Measurements from ENCODE around the gene THAP12. TPM values are rescaled to one million over a fixed set of nuclear protein-coding genes. Genes with fewer than 3 reads are reported as not detected.
A peak's percentile ranks its signal among the peaks of the same experiment; 100 is the strongest.

THAP12 gene
- polyA plus RNA-seq, 2 donors = 5.5 to 6.6 TPM

- no peak overlapping the region for H3K27ac ChIP-seq (ENCODE audit: low read depth in 2 of 2, low read length in 1 of 2)
- H3K4me1 ChIP-seq (ENCODE audit: control insufficient read depth in 2 of 2, insufficient read depth in 2 of 2, low read length in 1 of 2) = peaks cover 0 to 2% of the 10 kb centered on the region in 2 donors
- H3K9me3 ChIP-seq (ENCODE audit: control insufficient read depth in 2 of 2, insufficient read depth in 1 of 2, low read depth in 1 of 2, low read length in 1 of 2) = no peaks in the 10 kb centered on the region
- WGBS, 2 donors = 83 to 90% methylated on average over 6 of the region's 6 CpGs
- H3K36me3 ChIP-seq (ENCODE audit: control insufficient read depth in 2 of 2, insufficient read depth in 2 of 2, low read length in 1 of 2) = no peaks in the 10 kb centered on the region
- H3K27me3 ChIP-seq (ENCODE audit: control insufficient read depth in 1 of 2, insufficient read depth in 2 of 2, low read length in 2 of 2) = no peaks in the 10 kb centered on the region
- no peak overlapping the region for H3K4me3 ChIP-seq (ENCODE audit: low read depth in 1 of 2, low read length in 2 of 2)
Measured at GRCh38 chr11:76382209-76382608, 1.3 kb upstream of the THAP12 start.

DNA sequence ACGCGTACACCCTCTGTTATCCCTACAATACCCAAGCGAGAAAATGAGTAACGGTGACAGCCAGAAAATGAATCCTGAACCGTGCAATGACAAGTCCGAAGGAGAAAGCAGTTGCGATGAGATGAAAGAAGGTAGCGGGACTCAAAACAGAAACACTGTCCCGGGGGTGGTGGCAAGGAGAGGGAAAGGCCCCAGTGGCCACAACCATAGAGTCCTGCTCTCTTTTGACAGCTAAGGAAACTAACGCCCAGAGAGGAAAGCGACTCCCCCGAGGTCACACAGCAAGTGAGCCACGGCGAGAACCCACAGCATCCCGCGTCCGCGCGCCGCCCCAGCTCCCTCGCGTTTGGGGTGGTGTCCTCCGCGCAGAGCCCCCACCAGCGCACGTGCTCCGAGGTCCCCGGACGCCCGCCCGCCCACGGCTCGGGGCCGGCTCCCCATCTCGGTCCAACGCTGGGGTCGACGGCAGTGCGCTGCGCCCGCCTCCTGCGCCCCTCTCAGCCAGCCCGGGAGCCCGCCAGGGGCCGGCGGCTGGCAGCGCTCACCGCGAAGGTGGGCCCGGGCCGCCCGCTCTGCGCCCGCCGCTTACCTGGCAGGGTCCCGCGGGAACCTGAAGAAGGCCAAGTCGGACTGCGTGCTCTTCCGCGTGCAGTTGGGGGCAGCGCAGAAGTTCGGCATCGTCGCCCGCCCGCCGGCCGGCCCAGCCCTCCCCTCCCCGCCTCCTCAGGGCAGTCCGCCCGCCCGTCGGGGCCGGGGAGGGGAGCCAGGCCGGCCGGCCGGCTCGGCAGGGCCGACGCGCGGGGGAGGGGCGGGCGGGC lies 564 bp downstream of the THAP12 start:
- H3K27ac ChIP-seq (ENCODE audit: low read depth in 2 of 2, low read length in 1 of 2) = peak overlapping the region; percentile 75 to 88
- no peaks in the 10 kb centered on the region for H3K9me3 ChIP-seq (ENCODE audit: control insufficient read depth in 2 of 2, insufficient read depth in 1 of 2, low read depth in 1 of 2, low read length in 1 of 2)
- H3K4me1 ChIP-seq (ENCODE audit: control insufficient read depth in 2 of 2, insufficient read depth in 2 of 2, low read length in 1 of 2) = peaks cover 0 to 2% of the 10 kb centered on the region in 2 donors
- H3K4me3 ChIP-seq (ENCODE audit: low read depth in 1 of 2, low read length in 2 of 2) = peak overlapping the region; percentile 82 to 87
- WGBS, 2 donors = 0% methylated on average over 56 to 85 of the region's 85 CpGs
- no peaks in the 10 kb centered on the region for H3K36me3 ChIP-seq (ENCODE audit: control insufficient read depth in 2 of 2, insufficient read depth in 2 of 2, low read length in 1 of 2)
- H3K27me3 ChIP-seq (ENCODE audit: control insufficient read depth in 1 of 2, insufficient read depth in 2 of 2, low read length in 2 of 2) = no peaks in the 10 kb centered on the region

DNA sequence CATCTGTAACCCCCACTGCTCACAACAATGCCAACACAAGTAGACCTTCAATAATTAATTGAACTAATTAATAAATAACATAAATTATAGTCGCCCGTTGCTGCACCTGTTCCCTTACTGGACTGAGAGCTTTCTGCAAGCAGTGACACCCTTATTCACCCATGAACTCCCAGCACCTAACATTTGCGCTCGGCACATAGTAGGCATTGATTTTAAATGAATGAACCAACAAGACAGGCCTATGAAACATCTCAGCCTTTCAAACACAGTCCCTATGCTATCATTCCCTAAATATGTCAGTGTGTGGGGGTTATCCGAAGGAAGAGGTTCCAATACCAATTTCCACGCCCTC lies 1.1 kb downstream of the THAP12 start:
- Histone ChIP-seq H3K36me3 (ENCODE audit: control insufficient read depth in 2 of 2, insufficient read depth in 2 of 2, low read length in 1 of 2) (no peaks in the 10 kb centered on the region), H3K9me3 (ENCODE audit: control insufficient read depth in 2 of 2, insufficient read depth in 1 of 2, low read depth in 1 of 2, low read length in 1 of 2) (no peaks in the 10 kb centered on the region), H3K27me3 (ENCODE audit: control insufficient read depth in 1 of 2, insufficient read depth in 2 of 2, low read length in 2 of 2) (no peaks in the 10 kb centered on the region), H3K4me3 (ENCODE audit: low read depth in 1 of 2, low read length in 2 of 2) (peak overlapping the region; percentile 82 to 87), H3K27ac (ENCODE audit: low read depth in 2 of 2, low read length in 1 of 2) (no peak overlapping the region), H3K4me1 (ENCODE audit: control insufficient read depth in 2 of 2, insufficient read depth in 2 of 2, low read length in 1 of 2) (peaks cover 0 to 2% of the 10 kb centered on the region in 2 donors)
- 20 to 25% methylated on average over 6 of the region's 6 CpGs for WGBS, 2 donors

GRCh38 chr11:76376746-76377558 lies 4.0 kb downstream of the THAP12 start:
- Histone ChIP-seq H3K9me3 (ENCODE audit: control insufficient read depth in 2 of 2, insufficient read depth in 1 of 2, low read depth in 1 of 2, low read length in 1 of 2) (no peaks in the 10 kb centered on the region), H3K4me1 (ENCODE audit: control insufficient read depth in 2 of 2, insufficient read depth in 2 of 2, low read length in 1 of 2) (peaks cover 2% of the 10 kb centered on the region in 2 donors)

DNA sequence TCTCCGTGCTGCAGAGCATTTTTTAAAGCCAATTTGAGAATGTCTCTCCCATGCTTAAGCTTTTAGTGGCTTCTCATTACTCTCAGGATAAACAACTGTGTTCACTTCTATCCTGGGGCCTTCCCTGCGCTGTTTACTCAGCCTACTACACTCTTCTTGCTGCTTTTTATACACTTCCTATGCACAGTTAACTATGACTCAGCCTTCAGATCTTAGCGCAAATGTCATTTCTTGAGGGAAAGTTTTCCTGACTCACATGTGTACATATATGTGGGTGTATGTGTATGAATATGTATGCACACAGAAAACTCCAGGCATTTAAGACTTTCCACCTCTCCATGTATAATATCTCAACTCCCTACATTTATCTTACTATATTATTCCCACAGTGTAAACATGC lies 9.8 kb downstream of the THAP12 start:
- H3K4me1 ChIP-seq (ENCODE audit: control insufficient read depth in 2 of 2, insufficient read depth in 2 of 2, low read length in 1 of 2) = peaks cover 0 to 2% of the 10 kb centered on the region in 2 donors
- no peaks in the 10 kb centered on the region for H3K9me3 ChIP-seq (ENCODE audit: control insufficient read depth in 2 of 2, insufficient read depth in 1 of 2, low read depth in 1 of 2, low read length in 1 of 2)
- 22 to 24% methylated on average over 3 of the region's 3 CpGs for WGBS, 2 donors
- no peaks in the 10 kb centered on the region for H3K36me3 ChIP-seq (ENCODE audit: control insufficient read depth in 2 of 2, insufficient read depth in 2 of 2, low read length in 1 of 2)
- H3K4me3 ChIP-seq (ENCODE audit: low read depth in 1 of 2, low read length in 2 of 2) = no peak overlapping the region
- no peak overlapping the region for H3K27ac ChIP-seq (ENCODE audit: low read depth in 2 of 2, low read length in 1 of 2)
- no peaks in the 10 kb centered on the region for H3K27me3 ChIP-seq (ENCODE audit: control insufficient read depth in 1 of 2, insufficient read depth in 2 of 2, low read length in 2 of 2)

More at GRCh38 chr11:76376746-76377558, 4.0 kb downstream of the THAP12 start:
- no peaks in the 10 kb centered on the region for H3K27me3 ChIP-seq (ENCODE audit: control insufficient read depth in 1 of 2, insufficient read depth in 2 of 2, low read length in 2 of 2)
- no peak overlapping the region for H3K27ac ChIP-seq (ENCODE audit: low read depth in 2 of 2, low read length in 1 of 2)
- 75 to 79% methylated on average over 7 of the region's 7 CpGs for WGBS, 2 donors
- H3K4me3 ChIP-seq (ENCODE audit: low read depth in 1 of 2, low read length in 2 of 2) = no peak overlapping the region
- no peaks in the 10 kb centered on the region for H3K36me3 ChIP-seq (ENCODE audit: control insufficient read depth in 2 of 2, insufficient read depth in 2 of 2, low read length in 1 of 2)

- Histone ChIP-seq H3K4me1 (ENCODE audit: control insufficient read depth in 2 of 2, insufficient read depth in 2 of 2, low read length in 1 of 2) (peaks cover 0 to 2% of the 10 kb centered on the region in 2 donors), H3K9me3 (ENCODE audit: control insufficient read depth in 2 of 2, insufficient read depth in 1 of 2, low read depth in 1 of 2, low read length in 1 of 2) (no peaks in the 10 kb centered on the region), H3K4me3 (ENCODE audit: low read depth in 1 of 2, low read length in 2 of 2) (no peak overlapping the region), H3K36me3 (ENCODE audit: control insufficient read depth in 2 of 2, insufficient read depth in 2 of 2, low read length in 1 of 2) (no peaks in the 10 kb centered on the region), H3K27me3 (ENCODE audit: control insufficient read depth in 1 of 2, insufficient read depth in 2 of 2, low read length in 2 of 2) (no peaks in the 10 kb centered on the region), H3K27ac (ENCODE audit: low read depth in 2 of 2, low read length in 1 of 2) (no peak overlapping the region)
- 79 to 94% methylated on average over 6 of the region's 6 CpGs for WGBS, 2 donors
Measured at GRCh38 chr11:76369406-76369805, 11.5 kb downstream of the THAP12 start.

- Histone ChIP-seq H3K36me3 (ENCODE audit: control insufficient read depth in 2 of 2, insufficient read depth in 2 of 2, low read length in 1 of 2) (no peaks in the 10 kb centered on the region), H3K27ac (ENCODE audit: low read depth in 2 of 2, low read length in 1 of 2) (no peak overlapping the region), H3K4me3 (ENCODE audit: low read depth in 1 of 2, low read length in 2 of 2) (no peak overlapping the region), H3K9me3 (ENCODE audit: control insufficient read depth in 2 of 2, insufficient read depth in 1 of 2, low read depth in 1 of 2, low read length in 1 of 2) (no peaks in the 10 kb centered on the region), H3K27me3 (ENCODE audit: control insufficient read depth in 1 of 2, insufficient read depth in 2 of 2, low read length in 2 of 2) (no peaks in the 10 kb centered on the region), H3K4me1 (ENCODE audit: control insufficient read depth in 2 of 2, insufficient read depth in 2 of 2, low read length in 1 of 2) (peaks cover 0 to 2% of the 10 kb centered on the region in 2 donors)
- WGBS, 2 donors = 54 to 70% methylated on average over 1 of the region's 1 CpG
Measured at GRCh38 chr11:76368490-76368889, 12.4 kb downstream of the THAP12 start.

DNA sequence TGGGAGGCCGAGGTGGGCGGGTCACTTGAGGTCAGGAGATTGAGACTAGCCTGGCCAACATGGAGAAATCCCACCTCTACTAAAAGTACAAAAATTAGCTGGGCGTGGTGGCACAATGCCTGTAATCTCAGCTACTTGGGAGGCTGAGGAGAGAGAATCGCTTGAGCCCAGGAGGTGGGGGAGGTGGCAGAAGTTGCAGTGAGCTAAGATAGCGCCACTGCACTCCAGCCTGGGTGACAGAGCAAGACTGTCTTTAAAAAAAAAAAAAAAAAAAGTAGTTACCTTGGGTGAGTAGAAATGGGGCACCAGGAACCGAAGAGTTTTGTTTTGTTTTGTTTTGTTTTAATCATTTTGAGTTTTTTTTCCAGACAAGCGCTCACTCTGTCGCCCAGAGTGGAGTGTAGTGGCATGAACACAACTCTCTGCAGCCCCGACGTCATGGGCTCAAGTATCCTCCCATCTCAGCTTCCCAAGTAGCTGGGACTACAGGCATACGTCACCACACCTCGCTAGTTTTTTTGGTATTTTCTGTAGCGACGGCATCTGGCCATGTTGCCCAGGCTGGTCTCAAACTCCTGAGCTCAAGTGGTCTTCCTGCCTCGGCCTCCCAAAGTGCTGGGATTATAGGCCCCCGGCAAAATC lies 15.8 kb downstream of the THAP12 start:
- H3K27me3 ChIP-seq (ENCODE audit: control insufficient read depth in 1 of 2, insufficient read depth in 2 of 2, low read length in 2 of 2) = no peaks in the 10 kb centered on the region
- H3K4me1 ChIP-seq (ENCODE audit: control insufficient read depth in 2 of 2, insufficient read depth in 2 of 2, low read length in 1 of 2) = no peaks in the 10 kb centered on the region
- no peak overlapping the region for H3K4me3 ChIP-seq (ENCODE audit: low read depth in 1 of 2, low read length in 2 of 2)
- no peak overlapping the region for H3K27ac ChIP-seq (ENCODE audit: low read depth in 2 of 2, low read length in 1 of 2)
- H3K9me3 ChIP-seq (ENCODE audit: control insufficient read depth in 2 of 2, insufficient read depth in 1 of 2, low read depth in 1 of 2, low read length in 1 of 2) = no peaks in the 10 kb centered on the region
- 86 to 95% methylated on average over 16 of the region's 16 CpGs for WGBS, 2 donors
- H3K36me3 ChIP-seq (ENCODE audit: control insufficient read depth in 2 of 2, insufficient read depth in 2 of 2, low read length in 1 of 2) = no peaks in the 10 kb centered on the region

DNA sequence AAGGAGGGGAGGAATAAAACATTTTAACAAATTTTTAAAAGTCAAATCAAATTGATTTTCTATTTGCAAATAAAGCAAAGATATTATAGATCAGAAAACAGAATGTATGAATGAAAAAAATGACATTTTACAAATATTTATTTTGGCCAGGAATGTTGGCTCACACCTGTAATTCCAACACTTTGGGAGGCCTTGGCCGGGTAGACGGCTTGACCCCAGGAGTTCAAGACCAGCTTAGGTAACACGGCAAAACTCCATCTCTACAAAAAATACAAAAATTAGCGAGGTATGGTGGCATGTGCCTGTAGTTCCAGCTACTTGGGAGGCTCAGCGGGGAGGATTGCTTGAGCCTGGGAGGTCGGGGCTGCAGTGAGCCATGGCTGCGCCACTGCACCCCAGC lies 18.2 kb downstream of the THAP12 start:
- Histone ChIP-seq H3K9me3 (ENCODE audit: control insufficient read depth in 2 of 2, insufficient read depth in 1 of 2, low read depth in 1 of 2, low read length in 1 of 2) (no peaks in the 10 kb centered on the region), H3K27me3 (ENCODE audit: control insufficient read depth in 1 of 2, insufficient read depth in 2 of 2, low read length in 2 of 2) (no peaks in the 10 kb centered on the region), H3K4me3 (ENCODE audit: low read depth in 1 of 2, low read length in 2 of 2) (no peak overlapping the region), H3K27ac (ENCODE audit: low read depth in 2 of 2, low read length in 1 of 2) (no peak overlapping the region), H3K4me1 (ENCODE audit: control insufficient read depth in 2 of 2, insufficient read depth in 2 of 2, low read length in 1 of 2) (no peaks in the 10 kb centered on the region), H3K36me3 (ENCODE audit: control insufficient read depth in 2 of 2, insufficient read depth in 2 of 2, low read length in 1 of 2) (no peaks in the 10 kb centered on the region)
- 91 to 96% methylated on average over 7 of the region's 7 CpGs for WGBS, 2 donors
